Right cardiac atrium (tissue), 5 donors: Measurements from ENCODE around the gene APIP. TPM values are rescaled to one million over a fixed set of nuclear protein-coding genes. Genes with fewer than 3 reads are reported as not detected.

Experiments
- ATAC-seq, 2 donors: fragments of 200-7000 bp; cut with Tn5 transposase; one replicate each; pipeline versions ENCODE4 v1.8.0 to v1.9.1; 2020; ENCODE audit warnings: moderate library complexity in 2 of 2, mild to moderate bottlenecking in 1 of 2
- DNase-seq, 3 donors: peaks; one replicate each; pipeline ENCODE4 v3.0.0-alpha.2; 2020
- H3K27ac ChIP-seq: one replicate; pipeline ENCODE4 v1.5.1; 2013; ENCODE audit warnings: mild to moderate bottlenecking, low read length, control low read depth, moderate library complexity
- H3K27me3 ChIP-seq: one replicate; pipeline ENCODE4 v1.6.1; 2013; ENCODE audit not compliant: control insufficient read depth, insufficient read depth
- H3K4me1 ChIP-seq: one replicate; pipeline ENCODE4 v1.6.1; 2013; ENCODE audit warnings: low read length; ENCODE audit not compliant: control insufficient read depth, insufficient read depth
- H3K4me3 ChIP-seq: one replicate; pipeline ENCODE4 v1.5.1; 2013; ENCODE audit warnings: low read length, control low read depth
- H3K9me3 ChIP-seq: one replicate; pipeline ENCODE4 v1.6.1; 2013; ENCODE audit warnings: low read length; ENCODE audit not compliant: control insufficient read depth
- WGBS: extraction: QIAGEN DNeasy Blood & Tissue Kit; methylation state at CpG from one replicate; pipeline ENCODE4 v1.1.7; 2013; 5-methylcytosine and 5-hydroxymethylcytosine counted together
- intact Hi-C, 4 donors: fragments of 100-400 bp; cut with DNase I; formaldehyde crosslinking; loops; one replicate each; pipeline versions ENCODE4 v1.11.0 to v1.14.0; 2022 to 2023
- polyA plus RNA-seq: library from polyadenylated mRNA; stranded (reverse); fragments of 200-250 nt; gene quantifications from one replicate; pipeline ENCODE4 v1.2.3, GENCODE V29; 2013
- total RNA-seq, 4 donors: library from RNA; stranded (reverse); fragmentation: NEBNext Ultra II Directional; extraction: Animal tissue kit (Norgen Biotek cat#: 25700); gene quantifications; one replicate each; pipeline ENCODE4 v1.2.1, GENCODE V29; 2021
- donor health status: healthy with polysubstance abuse.
- donor health status: DM: no; HTN: yes; CAD: no.
- donor health status: DM: no; HTN: no; CAD: no.
- donor health status: DM: no; HTN: yes; CAD: no; lungs with severe emphysema.
- donor health status: DM: yes; HTN: yes; CAD: no.

Gene APIP
- total and polyA plus RNA-seq, 5 donors = 23.1 to 34.3 (median 26.6) TPM

DNA sequence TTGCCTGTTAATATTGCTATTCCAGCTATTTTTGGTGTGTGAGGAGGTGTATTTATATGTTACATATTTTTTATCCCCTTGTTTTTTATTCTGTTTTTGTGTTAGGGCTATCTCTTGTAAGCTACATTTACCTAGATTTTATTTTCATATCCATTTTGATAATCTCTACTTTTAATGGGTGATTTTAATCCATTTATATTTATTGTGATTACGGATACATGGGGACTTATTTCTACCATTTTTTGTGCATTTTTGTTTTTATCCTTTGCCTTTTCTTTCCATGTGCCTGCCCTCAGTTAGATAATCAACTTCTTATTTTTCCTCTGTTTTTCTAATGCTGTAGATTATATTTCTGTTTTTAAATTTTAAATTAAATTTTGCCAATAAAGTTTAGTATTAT is 28.5 kb upstream of the APIP start:
- 100% methylated on average over 1 of the region's 1 CpG for WGBS
- Histone ChIP-seq H3K27ac (no peak overlapping the region), H3K4me1 (peaks cover 2% of the 10 kb centered on the region), H3K4me3 (no peak overlapping the region), H3K27me3 (no peaks in the 10 kb centered on the region), H3K9me3 (no peaks in the 10 kb centered on the region)
- ATAC-seq (no peak), DNase-seq (no peak)
- intact Hi-C loops = no loop called here

DNA sequence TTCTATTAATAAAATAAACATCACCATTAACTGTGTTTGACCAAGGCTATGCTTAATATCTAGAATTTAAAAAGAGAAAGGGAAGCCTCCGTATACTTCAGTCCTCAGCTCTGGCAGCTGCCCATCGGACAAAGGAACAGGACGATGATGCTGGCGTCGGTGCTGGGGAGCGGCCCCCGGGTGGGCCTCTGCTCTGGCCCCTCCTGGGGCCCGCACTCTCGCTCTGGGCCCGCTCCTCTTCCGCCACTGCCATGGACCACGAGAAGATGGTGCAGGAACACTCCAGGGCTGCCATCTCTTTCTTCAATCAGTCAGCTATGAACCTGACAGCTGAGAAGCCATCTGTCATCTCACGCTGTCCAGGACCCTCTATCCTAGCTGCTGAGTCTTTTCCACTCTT is 25.5 kb upstream of the APIP start:
- ATAC-seq (peak in 1 of 2 donors; percentile 26), DNase-seq (peak in 1 of 3 donors; percentile 29)
- Histone ChIP-seq H3K27me3 (no peaks in the 10 kb centered on the region), H3K4me1 (no peaks in the 10 kb centered on the region), H3K9me3 (no peaks in the 10 kb centered on the region), H3K4me3 (no peak overlapping the region), H3K27ac (no peak overlapping the region)
- intact Hi-C loops = no loop called here
- WGBS = 93% methylated on average over 13 of the region's 13 CpGs

DNA sequence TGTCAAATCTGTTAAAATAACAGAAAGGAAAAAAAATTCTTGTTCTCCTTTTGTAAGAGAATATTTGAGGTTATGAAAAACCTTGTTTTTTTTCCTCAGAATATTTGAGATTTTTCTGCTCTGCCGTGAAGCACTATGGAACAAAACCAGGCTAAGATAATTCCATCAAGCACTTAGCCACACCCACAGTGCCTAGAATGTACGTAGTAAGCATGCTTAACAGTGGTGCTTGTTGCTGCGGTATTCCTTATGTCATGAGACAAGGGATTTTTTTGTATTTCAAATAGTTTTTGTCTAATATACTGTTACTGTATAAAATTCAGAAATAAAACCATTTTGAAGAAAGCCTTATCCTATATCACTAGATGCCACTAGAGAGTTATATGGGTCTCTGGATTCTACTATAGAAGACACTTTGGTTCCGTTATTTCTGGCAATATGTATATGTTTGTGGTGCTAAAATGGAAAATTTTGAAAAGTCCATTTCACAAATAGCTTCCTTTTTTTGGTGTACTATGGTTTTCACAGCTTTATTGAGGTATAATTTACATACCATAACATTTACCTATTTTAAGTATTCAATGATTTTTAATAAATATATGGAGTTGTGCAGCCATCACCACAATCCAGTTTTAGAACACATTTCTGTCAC is 24.0 kb upstream of the APIP start:
- WGBS = 64% methylated on average over 4 of the region's 4 CpGs
- H3K27me3 ChIP-seq = no peaks in the 10 kb centered on the region
- no peaks in the 10 kb centered on the region for H3K9me3 ChIP-seq
- no peak overlapping the region for H3K4me3 ChIP-seq
- H3K27ac ChIP-seq = no peak overlapping the region
- intact Hi-C loops = no loop called here
- no peaks in the 10 kb centered on the region for H3K4me1 ChIP-seq
- ATAC-seq (no peak), DNase-seq (no peak)

DNA sequence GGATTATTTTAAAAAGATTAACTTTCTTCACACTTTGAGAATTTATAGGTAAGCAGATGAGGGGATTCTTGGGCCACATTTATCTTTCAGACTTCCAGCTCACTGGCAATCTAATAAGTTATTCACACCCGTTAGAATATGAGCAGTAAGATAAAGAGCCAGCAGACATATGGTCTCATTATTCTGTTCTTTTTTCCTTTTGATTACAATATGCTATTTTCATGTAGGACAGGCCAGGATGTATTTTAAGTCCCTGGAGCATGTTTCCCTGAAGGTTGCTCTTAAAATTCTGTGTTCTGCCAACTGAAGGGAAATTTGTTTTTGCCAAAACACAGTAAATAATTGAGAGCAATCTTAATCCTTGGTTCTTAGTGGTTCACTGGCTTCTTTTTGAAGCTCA is 22.4 kb upstream of the APIP start:
- DNase-seq = no peak
- 40% methylated on average over 1 of the region's 1 CpG for WGBS
- no peaks in the 10 kb centered on the region for H3K9me3 ChIP-seq
- intact Hi-C loops = loop anchor here in 1 of 4 donors (10.0 kb wide), 1 partner anchor 456 kb away; no protein-coding TSS in a partner anchor
- H3K4me1 ChIP-seq = no peaks in the 10 kb centered on the region
- no peak overlapping the region for H3K4me3 ChIP-seq
- H3K27ac ChIP-seq = no peak overlapping the region
- ATAC-seq = no peak
- no peaks in the 10 kb centered on the region for H3K27me3 ChIP-seq

DNA sequence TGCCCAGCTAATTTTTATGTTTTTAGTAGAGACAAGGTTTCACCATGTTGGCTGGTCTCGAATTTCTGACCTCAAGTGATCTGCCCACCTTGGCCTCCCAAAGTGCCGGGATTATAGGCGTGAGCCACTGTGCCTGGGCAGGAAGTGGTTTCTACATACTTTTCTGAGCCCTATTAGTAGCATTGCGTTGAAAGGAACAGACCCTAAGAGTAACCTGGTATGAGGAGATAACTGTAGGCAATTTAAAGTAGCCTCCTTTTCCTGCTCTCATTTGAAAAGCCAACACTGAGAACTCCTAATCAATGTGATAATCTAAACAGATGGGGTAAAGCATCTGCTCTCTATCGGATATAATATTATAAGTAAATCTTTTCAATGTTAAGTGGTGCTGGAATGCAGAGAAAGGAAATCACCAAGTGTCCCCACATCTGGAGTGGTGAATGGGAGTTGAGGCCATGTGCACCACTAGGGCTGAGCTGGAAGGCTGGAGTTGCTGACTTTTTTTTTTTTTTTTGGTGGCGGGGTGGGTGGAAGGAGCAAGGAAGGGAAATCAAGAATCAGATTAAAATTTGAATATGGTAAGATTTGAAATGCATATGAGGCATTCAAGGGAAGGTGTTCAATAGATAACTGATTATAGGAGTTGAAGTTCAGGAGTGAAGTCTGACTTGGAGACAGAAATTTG is 20.9 kb upstream of the APIP start:
- no peaks in the 10 kb centered on the region for H3K4me1 ChIP-seq
- ATAC-seq (no peak), DNase-seq (no peak)
- no peaks in the 10 kb centered on the region for H3K27me3 ChIP-seq
- 90% methylated on average over 6 of the region's 6 CpGs for WGBS
- no peak overlapping the region for H3K27ac ChIP-seq
- no peaks in the 10 kb centered on the region for H3K9me3 ChIP-seq
- H3K4me3 ChIP-seq = no peak overlapping the region
- intact Hi-C loops = loop anchor here in 1 of 4 donors (10.0 kb wide), 1 partner anchor 458 kb away; no protein-coding TSS in a partner anchor

DNA sequence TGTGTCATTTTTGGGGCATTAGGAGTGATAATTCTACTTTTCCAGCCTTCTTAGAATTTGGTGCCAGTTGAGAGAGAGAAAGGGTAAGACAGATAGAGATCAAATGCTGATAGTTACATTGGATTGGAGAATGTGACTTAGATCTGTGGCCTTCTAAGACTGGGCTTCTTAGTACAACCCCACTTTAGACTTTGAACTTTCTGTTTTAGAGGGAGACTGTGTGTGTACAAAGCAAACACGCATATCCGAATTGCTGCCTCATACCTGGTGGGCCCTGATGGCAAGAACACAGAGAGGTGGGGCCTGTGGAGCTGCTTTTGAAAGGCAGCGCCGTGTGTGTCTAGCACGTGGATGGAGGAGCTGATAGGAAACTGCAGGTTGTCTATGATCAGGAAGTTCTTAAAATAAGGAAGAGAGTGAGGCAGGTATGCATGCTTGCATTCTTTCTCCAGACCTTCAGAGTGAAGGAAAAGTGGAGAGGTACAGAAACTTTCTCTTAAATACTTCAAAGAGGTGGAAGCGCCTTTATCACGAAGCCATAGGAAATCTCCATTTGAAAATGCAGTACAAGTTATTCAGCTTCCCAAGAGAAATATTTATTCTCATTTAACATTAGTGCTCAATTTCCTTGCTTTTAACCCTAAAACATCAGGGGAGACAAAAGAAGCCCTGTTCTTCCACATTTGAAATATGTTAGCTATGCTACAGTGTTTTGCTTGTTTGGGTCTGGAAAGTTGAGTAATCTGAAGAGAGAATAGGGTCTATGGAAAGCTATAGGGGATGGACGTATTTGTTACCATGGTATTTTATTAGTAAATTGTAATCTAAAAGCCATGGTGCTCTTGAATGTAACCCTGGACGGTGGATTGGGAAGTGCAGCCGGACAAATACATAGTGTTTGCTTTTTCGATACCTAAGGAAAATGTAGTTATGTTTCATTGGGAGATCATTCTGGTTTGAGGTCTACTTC is 13.9 kb upstream of the APIP start:
- 89% methylated on average over 11 of the region's 11 CpGs for WGBS

DNA sequence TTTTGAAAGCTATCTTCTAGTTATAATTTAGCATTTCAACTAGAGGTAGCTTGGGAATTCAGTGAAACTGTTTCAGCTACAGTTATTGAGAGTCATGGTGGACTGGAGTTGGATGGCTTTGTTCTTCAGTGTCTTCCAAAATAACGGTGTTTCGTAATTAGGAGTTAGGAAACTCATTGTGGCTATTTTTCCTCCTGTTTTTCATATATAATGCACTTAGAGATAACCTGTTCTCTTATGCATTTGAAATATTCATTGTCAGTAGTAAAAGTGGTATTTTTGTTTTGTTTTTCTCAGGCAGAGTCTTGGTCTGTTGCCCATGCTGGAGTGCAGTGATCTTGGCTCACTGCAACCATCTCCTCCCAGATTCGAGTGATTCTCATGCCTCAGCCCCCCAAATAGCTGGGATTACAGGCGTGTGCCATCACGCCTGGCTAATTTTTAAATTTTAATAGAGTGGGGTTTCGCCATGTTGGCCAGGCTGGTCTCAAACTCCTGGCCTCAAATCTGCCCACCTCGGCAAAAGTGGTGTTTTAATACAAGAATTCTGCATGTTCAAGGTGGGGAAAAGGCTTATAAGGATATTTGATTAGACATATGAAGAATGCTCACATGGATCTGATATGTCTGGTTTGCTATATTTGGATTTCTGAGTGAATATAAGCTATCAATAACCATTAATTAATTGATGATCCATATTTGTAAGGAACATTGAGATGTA is 12.9 kb upstream of the APIP start:
- Histone ChIP-seq H3K27me3 (no peaks in the 10 kb centered on the region), H3K4me3 (no peak overlapping the region), H3K4me1 (peaks cover 5% of the 10 kb centered on the region), H3K27ac (no peak overlapping the region), H3K9me3 (no peaks in the 10 kb centered on the region)
- ATAC-seq (no peak), DNase-seq (no peak)
- 86% methylated on average over 7 of the region's 7 CpGs for WGBS
- intact Hi-C loops = loop anchor here in 3 of 4 donors (5.0 to 10.0 kb wide), 4 partner anchors 308 to 558 kb away; no protein-coding TSS in a partner anchor

More for the DNA sequence above, 13.9 kb upstream of the APIP start:
- DNase-seq (no peak), ATAC-seq (no peak)
- Histone ChIP-seq H3K9me3 (no peaks in the 10 kb centered on the region), H3K4me3 (no peak overlapping the region), H3K27me3 (no peaks in the 10 kb centered on the region), H3K27ac (no peak overlapping the region), H3K4me1 (peaks cover 5% of the 10 kb centered on the region)
- intact Hi-C loops = loop anchor here (5.0 to 10.0 kb wide), 5 partner anchors 307 to 557 kb away; no protein-coding TSS in a partner anchor

DNA sequence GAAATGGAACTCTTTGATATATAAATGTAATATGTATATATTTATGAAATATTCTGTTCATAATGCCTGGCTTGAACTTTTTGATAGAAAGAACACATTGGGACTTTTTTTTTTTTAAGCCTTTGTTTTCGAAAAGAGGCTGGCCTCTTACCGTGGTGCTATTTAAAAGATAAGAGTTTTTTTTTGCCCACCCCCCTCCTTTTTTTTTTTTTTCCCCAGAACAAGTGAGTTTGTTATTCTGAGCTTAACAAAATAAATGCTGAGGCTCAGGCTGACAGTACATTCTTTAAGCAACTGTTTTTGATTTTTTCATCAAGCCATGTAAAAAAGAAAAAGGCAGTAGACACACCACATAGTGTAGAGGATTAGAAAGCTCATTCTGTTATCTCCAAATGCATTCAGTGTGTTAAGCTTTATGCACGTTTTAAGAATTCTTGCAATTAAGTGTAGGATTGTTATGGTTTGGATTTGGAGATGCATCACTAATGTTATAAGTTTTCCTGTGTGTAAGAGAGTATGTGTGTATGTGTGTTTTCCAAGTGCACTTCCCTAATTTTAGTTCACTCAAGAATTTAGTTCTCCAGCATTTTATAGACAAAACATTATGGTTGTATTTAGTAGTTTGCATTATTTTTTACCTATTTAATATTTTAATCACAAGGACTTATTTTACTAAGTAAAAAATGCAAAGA is 12.2 kb upstream of the APIP start:
- Histone ChIP-seq H3K27ac (no peak overlapping the region), H3K27me3 (no peaks in the 10 kb centered on the region), H3K4me3 (no peak overlapping the region), H3K4me1 (peaks cover 5% of the 10 kb centered on the region), H3K9me3 (no peaks in the 10 kb centered on the region)
- no peak for DNase-seq
- intact Hi-C loops = loop anchor here in 3 of 4 donors (5.0 to 10.0 kb wide), 4 partner anchors 309 to 559 kb away; no protein-coding TSS in a partner anchor
- ATAC-seq = no peak
- 49% methylated on average over 3 of the region's 3 CpGs for WGBS

DNA sequence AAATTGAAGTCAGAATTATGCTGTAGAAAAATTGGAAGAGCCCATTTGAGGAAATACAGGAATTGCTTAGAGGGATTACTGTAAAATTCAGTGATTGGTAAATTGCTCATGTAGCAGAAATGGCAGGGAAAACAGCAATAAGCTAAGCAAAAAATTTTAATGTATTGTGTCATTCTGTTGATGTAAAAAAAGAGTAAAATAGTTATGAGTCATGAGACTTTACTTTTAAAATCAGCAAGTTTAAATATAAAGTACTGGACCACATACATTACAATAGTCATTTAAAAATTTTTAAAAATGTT is 10.6 kb upstream of the APIP start:
- no peaks in the 10 kb centered on the region for H3K9me3 ChIP-seq
- no peak for DNase-seq
- no peak overlapping the region for H3K4me3 ChIP-seq
- H3K27me3 ChIP-seq = no peaks in the 10 kb centered on the region
- intact Hi-C loops = loop anchor here in 3 of 4 donors (5.0 to 10.0 kb wide), 4 partner anchors 311 to 561 kb away; no protein-coding TSS in a partner anchor
- peaks cover 5% of the 10 kb centered on the region for H3K4me1 ChIP-seq
- ATAC-seq = no peak
- H3K27ac ChIP-seq = no peak overlapping the region
